ENCODE data around the gene ZNF532. TPM values are rescaled to one million over a fixed set of nuclear protein-coding genes. Genes with fewer than 3 reads are reported as not detected.

ZNF532 gene
- total RNA-seq, 1 experiment from 2014 or later: 49.8 TPM

DNA sequence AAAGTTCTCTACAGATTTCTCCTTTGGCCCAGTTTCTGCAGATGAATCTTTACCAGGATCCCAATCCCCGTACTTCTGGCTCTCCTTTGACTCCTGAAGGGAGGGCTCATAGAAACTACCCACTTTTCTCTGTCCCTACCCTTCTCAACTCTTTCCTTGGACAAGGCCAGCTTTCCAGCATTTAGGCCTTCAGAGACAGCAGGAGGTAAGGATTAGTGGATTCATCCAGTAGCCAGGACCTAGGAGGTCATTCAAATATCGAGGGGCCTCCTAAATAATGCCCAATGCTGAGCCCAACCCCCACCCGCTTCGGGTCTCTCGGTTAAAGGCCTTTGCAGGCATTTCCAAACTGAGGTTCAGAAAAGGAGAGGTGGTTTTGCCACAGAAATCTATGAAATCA is 4.8 kb upstream of the ZNF532 start:
- H3K4me1 ChIP-seq (ENCODE audit: control insufficient read depth, insufficient read depth, low read length): peaks cover 40% of the 10 kb centered on the region
- H3K27ac ChIP-seq (ENCODE audit: low read length): peak overlapping the region; percentile 99
- intact Hi-C loops (cut with micrococcal nuclease; ENCODE audit: unreplicated experiment): loop anchor here (5.0 kb wide), 1 partner anchor 73 kb away; no protein-coding TSS in a partner anchor
- ChIA-PET CTCF (no interaction called here), POLR2A (no interaction called here)
- no peaks in the 10 kb centered on the region for H3K27me3 ChIP-seq (ENCODE audit: control insufficient read depth, insufficient read depth, low read length)
- no peak for ATAC-seq
- no peak for DNase-seq (ENCODE audit: low read depth, low spot score)
- in situ Hi-C loops (cut with HindIII; ENCODE audit: low pct_unique_long_range_greater_than_20kb, low sequenced_read_pairs): no loop called here
- no peak overlapping the region for H3K4me3 ChIP-seq (ENCODE audit: low read depth in 2 of 2, low read length in 2 of 2)
- no peak for TF ChIP-seq SIN3A (IDR thresholded peaks at IDR 0.05; ENCODE audit: borderline replicate concordance, insufficient read depth, low read depth, low read length)
- TF ChIP-seq, protein P1, sequence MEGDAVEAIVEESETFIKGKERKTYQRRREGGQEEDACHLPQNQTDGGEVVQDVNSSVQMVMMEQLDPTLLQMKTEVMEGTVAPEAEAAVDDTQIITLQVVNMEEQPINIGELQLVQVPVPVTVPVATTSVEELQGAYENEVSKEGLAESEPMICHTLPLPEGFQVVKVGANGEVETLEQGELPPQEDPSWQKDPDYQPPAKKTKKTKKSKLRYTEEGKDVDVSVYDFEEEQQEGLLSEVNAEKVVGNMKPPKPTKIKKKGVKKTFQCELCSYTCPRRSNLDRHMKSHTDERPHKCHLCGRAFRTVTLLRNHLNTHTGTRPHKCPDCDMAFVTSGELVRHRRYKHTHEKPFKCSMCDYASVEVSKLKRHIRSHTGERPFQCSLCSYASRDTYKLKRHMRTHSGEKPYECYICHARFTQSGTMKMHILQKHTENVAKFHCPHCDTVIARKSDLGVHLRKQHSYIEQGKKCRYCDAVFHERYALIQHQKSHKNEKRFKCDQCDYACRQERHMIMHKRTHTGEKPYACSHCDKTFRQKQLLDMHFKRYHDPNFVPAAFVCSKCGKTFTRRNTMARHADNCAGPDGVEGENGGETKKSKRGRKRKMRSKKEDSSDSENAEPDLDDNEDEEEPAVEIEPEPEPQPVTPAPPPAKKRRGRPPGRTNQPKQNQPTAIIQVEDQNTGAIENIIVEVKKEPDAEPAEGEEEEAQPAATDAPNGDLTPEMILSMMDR (IDR thresholded peaks at IDR 0.05): no peak
- TF ChIP-seq, protein P2, sequence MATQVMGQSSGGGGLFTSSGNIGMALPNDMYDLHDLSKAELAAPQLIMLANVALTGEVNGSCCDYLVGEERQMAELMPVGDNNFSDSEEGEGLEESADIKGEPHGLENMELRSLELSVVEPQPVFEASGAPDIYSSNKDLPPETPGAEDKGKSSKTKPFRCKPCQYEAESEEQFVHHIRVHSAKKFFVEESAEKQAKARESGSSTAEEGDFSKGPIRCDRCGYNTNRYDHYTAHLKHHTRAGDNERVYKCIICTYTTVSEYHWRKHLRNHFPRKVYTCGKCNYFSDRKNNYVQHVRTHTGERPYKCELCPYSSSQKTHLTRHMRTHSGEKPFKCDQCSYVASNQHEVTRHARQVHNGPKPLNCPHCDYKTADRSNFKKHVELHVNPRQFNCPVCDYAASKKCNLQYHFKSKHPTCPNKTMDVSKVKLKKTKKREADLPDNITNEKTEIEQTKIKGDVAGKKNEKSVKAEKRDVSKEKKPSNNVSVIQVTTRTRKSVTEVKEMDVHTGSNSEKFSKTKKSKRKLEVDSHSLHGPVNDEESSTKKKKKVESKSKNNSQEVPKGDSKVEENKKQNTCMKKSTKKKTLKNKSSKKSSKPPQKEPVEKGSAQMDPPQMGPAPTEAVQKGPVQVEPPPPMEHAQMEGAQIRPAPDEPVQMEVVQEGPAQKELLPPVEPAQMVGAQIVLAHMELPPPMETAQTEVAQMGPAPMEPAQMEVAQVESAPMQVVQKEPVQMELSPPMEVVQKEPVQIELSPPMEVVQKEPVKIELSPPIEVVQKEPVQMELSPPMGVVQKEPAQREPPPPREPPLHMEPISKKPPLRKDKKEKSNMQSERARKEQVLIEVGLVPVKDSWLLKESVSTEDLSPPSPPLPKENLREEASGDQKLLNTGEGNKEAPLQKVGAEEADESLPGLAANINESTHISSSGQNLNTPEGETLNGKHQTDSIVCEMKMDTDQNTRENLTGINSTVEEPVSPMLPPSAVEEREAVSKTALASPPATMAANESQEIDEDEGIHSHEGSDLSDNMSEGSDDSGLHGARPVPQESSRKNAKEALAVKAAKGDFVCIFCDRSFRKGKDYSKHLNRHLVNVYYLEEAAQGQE (IDR thresholded peaks at IDR 0.05; ENCODE audit: insufficient read depth in 1 of 2, low read depth in 2 of 2, low read length in 1 of 2): no peak
- TF ChIP-seq TCF7L2 (IDR thresholded peaks at IDR 0.05; ENCODE audit: low read depth, low read length): no peak
- TF ChIP-seq POLR2AphosphoS5 (IDR thresholded peaks at IDR 0.05; ENCODE audit: low read depth, low read length): no peak
- no TSS peak for BruUV-seq (replicated peaks)
- no peaks in the 10 kb centered on the region for H3K36me3 ChIP-seq (ENCODE audit: control insufficient read depth, insufficient read depth, low read length)
- no peaks in the 10 kb centered on the region for H3K9me3 ChIP-seq (ENCODE audit: control insufficient read depth, insufficient read depth, low read depth, low read length)

DNA sequence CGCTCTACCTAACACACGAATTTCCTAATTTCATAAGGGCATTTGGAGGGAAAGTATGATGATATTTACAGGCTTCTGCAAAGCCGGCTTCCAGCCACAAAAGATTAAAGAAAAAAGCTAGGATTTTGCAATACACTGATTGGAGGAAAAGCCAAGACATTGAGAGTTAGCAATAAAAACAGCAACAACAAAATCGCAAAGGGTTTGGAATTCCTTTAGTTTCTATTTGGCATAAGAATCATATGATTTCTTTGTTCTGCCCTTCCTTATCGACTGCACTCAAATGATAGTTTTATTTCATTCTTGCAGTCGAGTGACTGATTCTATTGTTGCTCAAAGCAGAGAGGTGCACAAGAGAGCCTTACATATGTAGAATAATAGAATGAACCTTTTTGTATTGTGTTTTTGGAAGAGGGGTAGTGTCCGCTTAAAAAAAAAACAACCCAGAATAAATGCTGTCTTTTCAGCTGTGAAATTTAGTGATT is 3.9 kb upstream of the ZNF532 start:
- Histone ChIP-seq H3K4me1 (ENCODE audit: control insufficient read depth, insufficient read depth, low read length) (peaks cover 49% of the 10 kb centered on the region), H3K9me3 (ENCODE audit: control insufficient read depth, insufficient read depth, low read depth, low read length) (no peaks in the 10 kb centered on the region), H3K27me3 (ENCODE audit: control insufficient read depth, insufficient read depth, low read length) (no peaks in the 10 kb centered on the region), H3K36me3 (ENCODE audit: control insufficient read depth, insufficient read depth, low read length) (no peaks in the 10 kb centered on the region), H3K4me3 (ENCODE audit: low read depth in 2 of 2, low read length in 2 of 2) (no peak overlapping the region), H3K27ac (ENCODE audit: low read length) (peak overlapping the region; percentile 99)
- ChIA-PET CTCF (no interaction called here), POLR2A (no interaction called here)
- BruUV-seq (replicated peaks): no TSS peak
- in situ Hi-C loops (cut with HindIII; ENCODE audit: low pct_unique_long_range_greater_than_20kb, low sequenced_read_pairs) (no loop called here), intact Hi-C loops (cut with micrococcal nuclease; ENCODE audit: unreplicated experiment) (loop anchor here (5.0 kb wide), 1 partner anchor 73 kb away; no protein-coding TSS in a partner anchor)
- ATAC-seq (no peak), DNase-seq (ENCODE audit: low read depth, low spot score) (no peak)
- TF ChIP-seq, protein P1 (IDR thresholded peaks at IDR 0.05): no peak
- TF ChIP-seq SIN3A (IDR thresholded peaks at IDR 0.05; ENCODE audit: borderline replicate concordance, insufficient read depth, low read depth, low read length): no peak
- TF ChIP-seq TCF7L2 (IDR thresholded peaks at IDR 0.05; ENCODE audit: low read depth, low read length): no peak
- TF ChIP-seq POLR2AphosphoS5 (IDR thresholded peaks at IDR 0.05; ENCODE audit: low read depth, low read length): no peak
- TF ChIP-seq, protein P2 (IDR thresholded peaks at IDR 0.05; ENCODE audit: insufficient read depth in 1 of 2, low read depth in 2 of 2, low read length in 1 of 2): no peak
